Thyroid gland (tissue), 4 donors: ENCODE results near the gene MEI1. TPM values are rescaled to one million over a fixed set of nuclear protein-coding genes. Genes with fewer than 3 reads are reported as not detected.

Source experiments
- DNase-seq, 2 donors: peaks; one replicate each; pipeline ENCODE4 v3.0.0-alpha.2; 2019
- H3K27ac ChIP-seq, 3 donors: fragments of 200-600 bp; sonication (generic); 1 replicate in 2 of 3; 2 replicates in 1 of 3; pipeline ENCODE4 v1.5.1; 2016 to 2019; ENCODE audit warnings: mild to moderate bottlenecking in 1 of 3, moderate library complexity in 1 of 3
- H3K27me3 ChIP-seq: fragments of 200-600 bp; sonication (generic); one replicate; pipeline ENCODE4 v1.5.1; 2019
- H3K36me3 ChIP-seq, 2 donors: fragments of 200-600 bp; sonication (generic); one replicate each; pipeline ENCODE4 v1.5.1; 2016 to 2019
- H3K4me1 ChIP-seq, 2 donors: fragments of 200-600 bp; sonication (generic); one replicate each; pipeline ENCODE4 v1.5.1; 2017 to 2019
- H3K4me3 ChIP-seq, 3 donors: fragments of 200-600 bp; sonication (generic); replicated peaks in 1 of 3; 1 replicate in 2 of 3; 2 replicates in 1 of 3; pipeline ENCODE4 v1.5.1; 2016; ENCODE audit warnings: mild to moderate bottlenecking in 1 of 3
- H3K9me3 ChIP-seq: fragments of 200-600 bp; sonication (generic); one replicate; pipeline ENCODE4 v1.5.1; 2017
- POLR2A ChIP-seq, 2 donors: fragments of 450-650 bp; IDR thresholded peaks; one replicate each; pipeline ENCODE4 v1.6.1; 2017; ENCODE audit warnings: antibody characterized with exemption in 2 of 2, mild to moderate bottlenecking in 2 of 2, moderate library complexity in 1 of 2
- WGBS, 2 donors: methylation state at CpG; one replicate each; pipeline ENCODE4 v1.1.5; 2017; 5-methylcytosine and 5-hydroxymethylcytosine counted together
- intact Hi-C: fragments of 100-400 bp; cut with DNase I; formaldehyde crosslinking; loops from one replicate; pipeline ENCODE4 v1.15.1; 2023
- total RNA-seq, 4 donors: library from RNA; depleted of rRNA; stranded (reverse); fragments of >200 nt; gene quantifications; one replicate each; pipeline ENCODE4 v1.2.3, GENCODE V29; 2016
- TF ChIP-seq, protein P1 (sequence below), 6 experiments: fragments of 200-600 bp in 3 of 6; fragments of 450-650 bp in 3 of 6; sonication (generic) in 3 of 6; IDR thresholded peaks; one replicate each; pipeline ENCODE4 v1.5.1; 2016 to 2019; ENCODE audit warnings: antibody characterized with exemption in 6 of 6, mild to moderate bottlenecking in 2 of 6, inconsistent platforms in 1 of 6, moderate library complexity in 1 of 6

The MEI1 gene
- total RNA-seq, 4 donors from 2014 or later = 0.25 to 5.2 (median 1.4) TPM

DNA sequence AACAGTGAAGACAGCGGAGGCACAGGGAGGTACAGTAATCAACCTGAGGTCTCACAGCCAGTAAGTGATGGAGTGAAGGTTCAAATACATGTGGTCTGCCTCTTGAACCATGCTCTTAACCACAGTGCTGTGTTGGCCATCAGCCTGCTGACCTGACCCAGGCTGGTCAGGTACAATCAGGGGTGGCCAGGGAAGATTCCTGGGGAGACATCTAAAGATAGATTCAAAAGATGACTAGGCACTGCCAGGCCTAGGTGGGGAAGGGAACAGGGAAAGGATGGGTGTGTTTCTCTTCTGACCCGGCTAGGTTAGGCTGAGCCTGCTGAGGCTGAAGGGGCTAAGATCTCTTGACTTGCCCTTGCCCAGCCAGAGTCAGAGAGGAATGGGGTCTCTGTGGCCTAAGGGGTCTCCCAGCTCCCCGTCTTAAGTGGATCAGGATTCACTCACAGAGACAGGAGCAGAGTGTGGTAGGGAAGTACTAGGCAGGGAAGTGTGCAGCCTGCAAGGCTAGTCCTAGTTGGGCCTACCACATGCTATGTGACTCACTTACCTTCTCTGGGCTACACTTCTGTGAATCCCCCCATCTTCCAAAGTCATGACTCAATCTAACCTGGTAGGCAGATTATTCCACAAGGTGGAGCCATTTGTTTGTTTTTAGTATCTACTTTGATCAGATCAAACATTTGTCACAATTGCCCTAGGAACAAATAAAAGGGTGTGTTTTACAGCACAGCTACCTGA lies 123.2 kb downstream of the MEI1 start:
- no peak for TF ChIP-seq POLR2A (IDR thresholded peaks at IDR 0.05)
- TF ChIP-seq, protein P1, sequence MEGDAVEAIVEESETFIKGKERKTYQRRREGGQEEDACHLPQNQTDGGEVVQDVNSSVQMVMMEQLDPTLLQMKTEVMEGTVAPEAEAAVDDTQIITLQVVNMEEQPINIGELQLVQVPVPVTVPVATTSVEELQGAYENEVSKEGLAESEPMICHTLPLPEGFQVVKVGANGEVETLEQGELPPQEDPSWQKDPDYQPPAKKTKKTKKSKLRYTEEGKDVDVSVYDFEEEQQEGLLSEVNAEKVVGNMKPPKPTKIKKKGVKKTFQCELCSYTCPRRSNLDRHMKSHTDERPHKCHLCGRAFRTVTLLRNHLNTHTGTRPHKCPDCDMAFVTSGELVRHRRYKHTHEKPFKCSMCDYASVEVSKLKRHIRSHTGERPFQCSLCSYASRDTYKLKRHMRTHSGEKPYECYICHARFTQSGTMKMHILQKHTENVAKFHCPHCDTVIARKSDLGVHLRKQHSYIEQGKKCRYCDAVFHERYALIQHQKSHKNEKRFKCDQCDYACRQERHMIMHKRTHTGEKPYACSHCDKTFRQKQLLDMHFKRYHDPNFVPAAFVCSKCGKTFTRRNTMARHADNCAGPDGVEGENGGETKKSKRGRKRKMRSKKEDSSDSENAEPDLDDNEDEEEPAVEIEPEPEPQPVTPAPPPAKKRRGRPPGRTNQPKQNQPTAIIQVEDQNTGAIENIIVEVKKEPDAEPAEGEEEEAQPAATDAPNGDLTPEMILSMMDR (IDR thresholded peaks at IDR 0.05) = peak in 4 of 6 experiments; percentile 33 to 57 (median 46)
- H3K4me3 ChIP-seq = no peak overlapping the region
- DNase-seq = no peak
- H3K27me3 ChIP-seq = no peaks in the 10 kb centered on the region
- no peaks in the 10 kb centered on the region for H3K9me3 ChIP-seq
- H3K36me3 ChIP-seq = no peaks in the 10 kb centered on the region
- WGBS, 2 donors = 91 to 93% methylated on average over 3 of the region's 3 CpGs
- intact Hi-C loops = loop anchor here (5.0 kb wide), 1 partner anchor 120 kb away; no protein-coding TSS in a partner anchor
- no peak overlapping the region for H3K27ac ChIP-seq
- peaks cover 0 to 5% of the 10 kb centered on the region in 2 donors for H3K4me1 ChIP-seq

DNA sequence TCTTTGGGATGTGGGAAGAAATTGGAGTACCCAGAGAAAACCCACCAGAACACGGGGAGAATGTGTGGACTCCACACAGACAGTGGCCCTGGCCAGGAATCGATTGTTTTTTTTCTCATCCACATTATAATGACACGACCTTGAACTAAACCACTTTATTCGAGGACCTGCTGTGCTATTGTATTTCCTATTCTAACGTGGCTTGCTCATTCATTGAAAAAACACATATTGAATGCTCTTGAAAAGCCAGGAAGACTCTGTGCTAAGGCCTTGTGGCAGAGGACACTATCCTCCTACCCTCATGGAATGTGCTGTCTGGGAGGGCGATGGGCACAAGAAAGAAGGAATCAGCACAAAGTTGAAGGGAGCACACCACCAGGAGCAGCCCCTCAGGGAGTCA lies 124.5 kb downstream of the MEI1 start:
- intact Hi-C loops = loop anchor here (5.0 kb wide), 1 partner anchor 119 kb away; no protein-coding TSS in a partner anchor
- no peak for DNase-seq
- WGBS, 2 donors = 78 to 80% methylated on average over 6 of the region's 6 CpGs
- peaks cover 0 to 5% of the 10 kb centered on the region in 2 donors for H3K4me1 ChIP-seq
- H3K4me3 ChIP-seq = no peak overlapping the region
- H3K27ac ChIP-seq = no peak overlapping the region
- H3K9me3 ChIP-seq = no peaks in the 10 kb centered on the region
- TF ChIP-seq POLR2A (IDR thresholded peaks at IDR 0.05) = no peak
- TF ChIP-seq, protein P1 (IDR thresholded peaks at IDR 0.05) = no peak
- no peaks in the 10 kb centered on the region for H3K36me3 ChIP-seq
- no peaks in the 10 kb centered on the region for H3K27me3 ChIP-seq

DNA sequence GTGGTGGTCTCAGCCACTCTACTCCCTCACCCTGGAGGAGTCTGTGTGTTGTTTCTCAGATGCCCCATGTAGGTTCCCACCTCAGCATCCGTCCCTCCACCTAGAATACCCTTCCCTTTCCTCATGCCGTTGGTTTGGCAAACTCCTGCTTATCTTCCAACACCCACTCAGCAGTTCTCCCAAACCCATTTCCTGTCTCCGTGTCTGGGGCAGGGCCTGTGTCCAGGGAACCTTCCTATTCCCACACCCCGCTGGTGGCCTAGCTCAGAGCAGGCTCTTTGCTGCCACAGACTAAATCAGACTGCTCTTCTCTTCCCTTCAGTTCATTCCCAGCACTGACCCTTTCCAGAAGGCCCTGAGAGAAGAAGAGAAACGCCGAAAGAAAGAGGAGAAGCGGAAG lies 126.1 kb downstream of the MEI1 start:
- no peak for DNase-seq
- Histone ChIP-seq H3K4me1 (peaks cover 0 to 5% of the 10 kb centered on the region in 2 donors), H3K36me3 (no peaks in the 10 kb centered on the region), H3K9me3 (no peaks in the 10 kb centered on the region), H3K4me3 (no peak overlapping the region), H3K27me3 (no peaks in the 10 kb centered on the region), H3K27ac (peak overlapping the region in 1 of 3 donors; percentile 51)
- TF ChIP-seq, protein P1 (IDR thresholded peaks at IDR 0.05) = no peak
- no peak for TF ChIP-seq POLR2A (IDR thresholded peaks at IDR 0.05)
- intact Hi-C loops = no loop called here
- WGBS, 2 donors = 73% methylated on average over 7 of the region's 7 CpGs

DNA sequence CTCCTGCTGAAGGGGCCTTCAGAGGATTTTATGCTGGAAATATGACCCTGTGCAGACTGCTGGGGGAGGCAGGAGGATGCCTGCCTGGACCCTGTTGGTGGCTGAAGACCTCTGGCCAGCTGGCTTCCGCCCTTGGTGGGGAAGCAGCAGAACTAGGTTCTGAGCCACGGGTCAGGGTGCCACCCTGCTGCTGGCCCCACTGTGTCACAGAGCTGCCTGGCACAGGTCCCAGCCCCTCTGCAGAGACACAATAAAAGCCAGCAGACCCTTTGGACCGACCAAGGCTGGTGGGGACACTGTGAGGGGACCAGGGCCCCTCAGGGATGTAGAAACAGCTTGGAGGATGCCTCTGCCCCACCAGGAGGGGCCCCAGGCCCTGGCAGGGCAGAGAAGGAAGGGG lies 126.7 kb downstream of the MEI1 start:
- no peak for DNase-seq
- H3K36me3 ChIP-seq = no peaks in the 10 kb centered on the region
- WGBS, 2 donors = 100% methylated on average over 2 of the region's 3 CpGs; no CpG with 5 or more reads in 1 of the 2 donors
- peak overlapping the region in 1 of 3 donors; percentile 51 for H3K27ac ChIP-seq
- H3K4me1 ChIP-seq = peaks cover 0 to 5% of the 10 kb centered on the region in 2 donors
- TF ChIP-seq, protein P1 (IDR thresholded peaks at IDR 0.05) = no peak
- TF ChIP-seq POLR2A (IDR thresholded peaks at IDR 0.05) = no peak
- no peaks in the 10 kb centered on the region for H3K9me3 ChIP-seq
- H3K4me3 ChIP-seq = no peak overlapping the region
- no peaks in the 10 kb centered on the region for H3K27me3 ChIP-seq
- intact Hi-C loops = no loop called here
